ENCODE data around the gene TEDC2. TPM values are rescaled to one million over a fixed set of nuclear protein-coding genes. Genes with fewer than 3 reads are reported as not detected.

TEDC2 gene
- total RNA-seq, 2 experiments from 2014 or later = 23.2 to 30.7 TPM

GRCh38 chr16:2490190-2491105 lies 30.5 kb downstream of the TEDC2 start:
- Mint-ChIP-seq H3K9me3 (no peaks in the 10 kb centered on the region), H3K27me3 (no peaks in the 10 kb centered on the region), H3K4me3 (no peak overlapping the region), H3K4me1 (ENCODE audit: low read depth) (peaks cover 21% of the 10 kb centered on the region), H3K27ac (no peak overlapping the region), H3K36me3 (ENCODE audit: low read depth) (no peaks in the 10 kb centered on the region)
- ChIA-PET CTCF (interaction anchor here (2.2 kb wide), 1 partner anchor 11 kb away, joined by 8 read pairs; no protein-coding TSS in a partner anchor), POLR2A (no interaction called here)
- no peak for DNase-seq
- intact Hi-C loops (cut with micrococcal nuclease) = no loop called here
- ATAC-seq = no peak
- no peak for TF ChIP-seq CTCF (IDR thresholded peaks at IDR 0.05)

GRCh38 chr16:2492292-2492691 lies 32.4 kb downstream of the TEDC2 start:
- ChIA-PET POLR2A (interaction anchor here (1.2 kb wide), 1 partner anchor 23 kb away, joined by 3 read pairs; no protein-coding TSS in a partner anchor), CTCF (interaction anchor here (2.2 kb wide), 1 partner anchor 9 kb away, joined by 8 read pairs; no protein-coding TSS in a partner anchor)
- no peak for TF ChIP-seq CTCF (IDR thresholded peaks at IDR 0.05)
- intact Hi-C loops (cut with micrococcal nuclease) = no loop called here
- Mint-ChIP-seq H3K27me3 (no peaks in the 10 kb centered on the region), H3K9me3 (no peaks in the 10 kb centered on the region), H3K4me3 (no peak overlapping the region), H3K36me3 (ENCODE audit: low read depth) (peaks cover 3% of the 10 kb centered on the region), H3K27ac (no peak overlapping the region), H3K4me1 (ENCODE audit: low read depth) (peaks cover 8% of the 10 kb centered on the region)
- DNase-seq (no peak), ATAC-seq (no peak)

- ChIA-PET POLR2A (no interaction called here), CTCF (no interaction called here)
- Mint-ChIP-seq H3K4me1 (ENCODE audit: low read depth) (no peaks in the 10 kb centered on the region), H3K9me3 (no peaks in the 10 kb centered on the region), H3K36me3 (ENCODE audit: low read depth) (peaks cover 5% of the 10 kb centered on the region), H3K27me3 (no peaks in the 10 kb centered on the region), H3K4me3 (no peak overlapping the region), H3K27ac (no peak overlapping the region)
- intact Hi-C loops (cut with micrococcal nuclease) = no loop called here
- DNase-seq (no peak), ATAC-seq (no peak)
- TF ChIP-seq CTCF (IDR thresholded peaks at IDR 0.05) = no peak
Measured at GRCh38 chr16:2493605-2494004, 33.7 kb downstream of the TEDC2 start.

- ChIA-PET CTCF (interaction anchor here (1.2 kb wide), 1 partner anchor 300 kb away, joined by 3 read pairs; no protein-coding TSS in a partner anchor), POLR2A (no interaction called here)
- Mint-ChIP-seq H3K4me3 (no peak overlapping the region), H3K4me1 (ENCODE audit: low read depth) (no peaks in the 10 kb centered on the region), H3K27ac (no peak overlapping the region), H3K36me3 (ENCODE audit: low read depth) (peaks cover 5% of the 10 kb centered on the region), H3K9me3 (no peaks in the 10 kb centered on the region), H3K27me3 (no peaks in the 10 kb centered on the region)
- ATAC-seq (no peak), DNase-seq (no peak)
- TF ChIP-seq CTCF (IDR thresholded peaks at IDR 0.05) = no peak
- intact Hi-C loops (cut with micrococcal nuclease) = no loop called here
Measured at GRCh38 chr16:2494616-2495015, 34.7 kb downstream of the TEDC2 start.

- no peaks in the 10 kb centered on the region for H3K4me1 Mint-ChIP-seq (ENCODE audit: low read depth)
- no peak for TF ChIP-seq CTCF (IDR thresholded peaks at IDR 0.05)
- ChIA-PET CTCF (interaction anchor here (1.2 kb wide), 1 partner anchor 301 kb away, joined by 3 read pairs; no protein-coding TSS in a partner anchor), POLR2A (no interaction called here)
- H3K36me3 Mint-ChIP-seq (ENCODE audit: low read depth) = peaks cover 5% of the 10 kb centered on the region
- no peak overlapping the region for H3K27ac Mint-ChIP-seq
- H3K9me3 Mint-ChIP-seq = no peaks in the 10 kb centered on the region
- no peaks in the 10 kb centered on the region for H3K27me3 Mint-ChIP-seq
- H3K4me3 Mint-ChIP-seq = no peak overlapping the region
- DNase-seq (no peak), ATAC-seq (no peak)
- intact Hi-C loops (cut with micrococcal nuclease) = no loop called here
Measured at GRCh38 chr16:2495041-2495440, 35.1 kb downstream of the TEDC2 start.
